Measurements from ENCODE around the gene RDH12.

GRCh38 chr14:67668559-67668958, 33.1 kb upstream of the RDH12 start:
- no peak for TF ChIP-seq ZNF274 (IDR thresholded peaks at IDR 0.05; ENCODE audit: low read depth, low read length)
- TF ChIP-seq YY1 (IDR thresholded peaks at IDR 0.05; ENCODE audit: insufficient read depth, insufficient read length): no peak
